GM21529 (cell line): Measurements from ENCODE around the gene FUZ.

ENCODE experiments used
- ATAC-seq: cut with Tn5 transposase; IDR thresholded peaks from one replicate; pipeline ENCODE4 v1.9.1; 2021; ENCODE audit not compliant: unreplicated experiment

FUZ gene

GRCh38 chr19:49851456-49852259 is 38.6 kb upstream of the FUZ start:
- no peak for ATAC-seq

GRCh38 chr19:49850487-49851342 is 37.6 kb upstream of the FUZ start, which contains the start of gene PTOV1:
Gene PTOV1 (plus strand): TSS chr19:49851159.
- peak; percentile 71 for ATAC-seq

- ATAC-seq, result no peak
These were observed 37.1 kb upstream of the FUZ start for GRCh38 chr19:49850221-49850486.

- no peak for ATAC-seq
These were observed 36.5 kb upstream of the FUZ start for GRCh38 chr19:49849433-49850220.

DNA sequence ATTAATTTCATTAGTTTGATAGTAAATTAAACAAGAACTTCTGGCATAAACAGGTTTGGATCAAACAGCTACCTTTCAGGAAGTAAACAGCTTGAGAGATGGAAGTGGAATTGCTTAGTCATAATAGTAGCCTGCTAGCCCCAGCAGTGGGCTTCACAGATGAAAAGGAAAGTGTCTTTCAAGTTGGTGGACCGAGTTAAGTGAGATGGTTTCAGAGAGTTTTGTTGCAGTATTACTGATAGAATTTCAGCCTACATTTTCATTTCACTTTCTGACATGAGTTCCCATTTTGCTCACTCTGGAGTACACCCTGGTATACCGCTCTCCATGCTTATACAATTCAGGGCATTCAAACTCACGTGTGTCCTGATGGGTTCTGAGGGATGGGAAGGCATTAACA is 35.8 kb upstream of the FUZ start:
- no peak for ATAC-seq

DNA sequence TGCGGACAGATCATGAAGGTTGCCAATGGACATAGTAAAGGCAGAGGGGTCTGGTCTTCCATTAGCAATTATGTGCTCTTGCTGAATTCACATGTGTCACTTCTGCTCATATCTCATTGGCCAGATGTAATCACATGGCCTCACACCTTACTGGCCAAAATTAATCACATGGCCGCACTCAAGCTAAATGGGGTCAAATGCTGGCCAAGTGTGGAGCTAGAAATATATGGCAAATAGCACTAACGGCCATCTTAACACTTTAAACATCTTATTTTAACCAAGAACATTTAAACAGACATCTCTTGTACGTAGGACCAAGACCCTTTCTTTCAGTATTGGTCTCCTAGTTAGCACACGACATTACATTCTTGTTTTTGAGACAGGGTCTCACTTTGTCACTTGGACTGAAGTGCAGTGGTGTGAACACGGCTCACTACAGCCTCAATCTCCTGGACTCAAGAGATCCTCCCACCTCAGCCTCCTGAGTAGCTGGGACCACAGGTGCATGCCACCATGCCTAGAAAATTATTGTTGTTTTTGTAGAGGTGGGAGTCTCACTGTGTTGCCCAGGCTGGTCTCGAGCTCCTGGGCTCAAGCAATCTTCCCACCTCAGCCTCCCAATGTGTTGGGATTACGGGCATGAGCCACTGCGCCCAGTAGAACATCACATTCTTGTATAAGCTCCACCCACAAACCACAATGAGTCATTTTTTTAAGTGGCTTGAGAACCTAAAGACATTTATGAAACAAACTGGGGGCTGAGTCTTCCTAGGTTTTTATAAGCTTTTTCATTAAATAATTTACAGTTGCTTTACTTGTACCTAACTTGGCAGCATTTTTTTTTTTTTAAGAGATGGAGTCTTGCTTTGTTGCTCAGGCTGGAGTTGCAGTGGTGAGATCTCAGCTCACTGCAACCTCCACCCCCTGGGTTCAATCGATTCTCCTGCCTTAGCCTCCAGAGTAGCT is 34.9 kb upstream of the FUZ start:
- no peak for ATAC-seq

GRCh38 chr19:49846408-49846807 is 33.3 kb upstream of the FUZ start:
- ATAC-seq, result no peak

DNA sequence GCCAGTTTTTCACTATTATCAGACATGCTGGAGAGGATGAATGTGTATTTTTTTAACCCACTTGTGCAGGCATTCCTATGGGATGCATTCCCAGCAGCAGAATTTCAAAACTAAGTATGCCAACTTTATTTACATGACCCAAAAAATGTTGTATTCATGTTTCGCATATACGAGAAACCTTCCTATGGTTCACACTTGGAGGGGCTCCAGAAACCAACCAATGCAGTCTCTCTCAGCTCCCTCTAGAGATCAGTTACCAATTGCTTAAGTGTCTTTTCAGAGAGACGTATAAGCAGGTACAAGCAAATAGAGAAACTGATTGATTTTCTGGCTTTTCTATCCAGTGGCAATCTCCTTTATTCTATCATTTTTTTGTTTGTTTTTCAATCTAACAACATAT is 32.3 kb upstream of the FUZ start:
- no peak for ATAC-seq

GRCh38 chr19:49844138-49845095 is 31.3 kb upstream of the FUZ start:
- no peak for ATAC-seq

DNA sequence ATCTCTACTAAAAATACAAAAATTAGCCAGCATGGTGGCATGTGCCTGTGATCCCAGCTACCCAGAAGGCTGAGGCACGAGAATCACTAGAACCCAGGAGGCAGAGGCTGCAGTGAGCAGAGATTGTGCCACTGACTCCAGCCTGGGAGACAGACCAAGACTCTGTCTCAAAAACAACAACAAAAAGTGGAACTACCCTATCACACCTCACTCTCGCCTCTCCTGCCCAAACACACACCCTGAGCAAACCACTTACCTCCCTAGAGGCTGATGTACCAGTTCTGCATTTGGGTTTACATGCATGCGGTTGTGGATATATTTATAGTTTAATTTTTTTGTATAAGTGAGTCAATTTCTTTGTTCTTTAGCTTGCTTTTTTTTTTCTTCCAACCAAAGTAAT is 30.2 kb upstream of the FUZ start:
- no peak for ATAC-seq

GRCh38 chr19:49840736-49841249 is 27.7 kb upstream of the FUZ start:
- no peak for ATAC-seq

GRCh38 chr19:49840321-49840720 is 27.2 kb upstream of the FUZ start:
- no peak for ATAC-seq

DNA sequence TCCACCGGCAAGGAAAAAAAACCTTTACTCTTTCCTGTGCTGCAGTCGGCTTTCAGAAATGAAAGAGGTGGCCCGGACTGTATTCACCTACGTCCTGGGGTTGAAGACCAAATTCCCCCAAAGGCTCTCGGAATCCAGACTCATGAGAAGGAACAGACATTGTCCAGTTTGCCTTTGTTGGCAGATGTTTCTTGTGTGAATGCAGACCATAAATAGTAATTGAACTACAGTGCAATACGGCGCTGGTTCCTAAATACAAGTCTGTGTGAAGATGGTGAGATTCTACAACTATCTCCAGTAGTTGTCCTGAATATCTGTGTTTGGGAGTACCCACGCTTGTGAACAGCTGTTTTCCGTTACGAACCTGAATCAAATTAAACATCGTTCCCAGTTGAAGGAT is 26.6 kb upstream of the FUZ start:
- ATAC-seq, result no peak

GRCh38 chr19:49838885-49839588 is 25.9 kb upstream of the FUZ start:
- ATAC-seq, result no peak

DNA sequence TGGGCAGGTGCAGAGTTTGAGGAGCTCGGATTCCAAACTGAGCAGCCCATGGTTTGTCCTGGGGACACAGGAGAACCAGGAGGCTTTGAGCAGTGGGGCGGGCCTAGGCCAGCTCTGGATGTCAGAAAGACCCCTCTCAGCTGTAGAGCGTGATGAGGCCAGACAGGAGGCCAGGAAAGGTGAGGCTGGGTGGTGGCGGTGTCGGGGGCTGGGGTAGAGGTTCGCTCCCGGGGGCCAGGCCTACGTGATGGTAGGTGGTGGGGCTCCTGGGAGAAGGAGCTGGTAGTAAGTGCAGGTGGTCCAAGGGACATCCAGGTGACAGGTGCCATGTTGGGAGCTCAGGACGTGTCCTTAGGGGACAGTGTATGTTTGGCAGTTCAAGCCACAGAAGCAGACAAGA is 24.3 kb upstream of the FUZ start:
- ATAC-seq, result no peak

DNA sequence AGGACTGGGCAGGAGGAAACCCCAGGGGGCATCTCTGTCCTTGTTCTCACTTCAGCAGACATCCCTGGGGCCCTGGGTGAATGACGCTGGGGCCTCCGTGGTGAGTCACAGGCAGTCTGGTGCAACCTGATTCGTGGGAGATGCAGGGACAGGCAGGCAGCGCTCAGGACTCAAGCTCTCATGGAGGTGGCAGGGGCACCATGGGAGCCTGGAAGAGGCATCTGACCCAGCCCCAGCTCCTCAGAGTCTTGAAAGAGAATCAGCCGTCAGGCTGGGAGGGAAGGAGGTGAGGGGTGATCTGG is 23.9 kb upstream of the FUZ start:
- no peak for ATAC-seq

DNA sequence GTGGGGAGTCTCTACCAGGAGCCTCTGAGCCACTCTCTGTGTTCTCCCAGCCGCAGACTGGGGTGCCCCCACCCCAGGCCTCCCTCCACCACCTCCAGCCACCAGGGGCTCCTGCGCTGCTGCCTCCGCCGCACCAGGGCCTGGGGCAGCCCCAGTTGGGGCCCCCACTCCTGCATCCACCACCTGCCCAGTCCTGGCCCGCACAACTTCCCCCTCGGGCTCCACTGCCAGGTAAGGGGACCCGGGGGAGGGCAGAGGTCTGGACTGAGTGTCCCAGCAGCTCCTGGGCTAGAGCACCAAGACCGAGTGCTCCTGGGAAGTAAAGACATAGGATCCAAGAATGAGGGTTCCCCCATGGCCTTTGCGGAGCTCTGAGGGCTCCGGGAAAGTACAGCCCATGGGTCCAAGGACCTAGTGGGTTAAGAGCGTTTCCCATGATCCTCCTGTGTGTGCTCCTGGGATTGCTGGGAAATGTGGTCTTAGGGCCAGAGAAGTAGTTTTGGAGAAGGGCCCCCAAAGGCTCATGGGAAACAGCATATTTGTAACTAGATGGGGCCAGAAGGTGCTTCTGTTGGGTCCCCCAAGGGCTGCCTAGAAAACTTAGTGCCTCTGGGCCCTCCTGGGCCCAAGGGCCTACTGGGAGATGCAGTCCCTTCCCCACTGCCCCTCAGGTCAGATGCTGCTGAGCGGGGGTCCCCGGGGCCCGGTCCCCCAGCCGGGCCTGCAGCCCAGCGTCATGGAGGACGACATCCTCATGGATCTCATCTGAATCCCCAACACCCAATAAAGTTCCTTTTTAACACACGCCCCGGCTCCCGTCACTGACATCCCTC is 23.3 kb upstream of the FUZ start:
- ATAC-seq, result no peak

DNA sequence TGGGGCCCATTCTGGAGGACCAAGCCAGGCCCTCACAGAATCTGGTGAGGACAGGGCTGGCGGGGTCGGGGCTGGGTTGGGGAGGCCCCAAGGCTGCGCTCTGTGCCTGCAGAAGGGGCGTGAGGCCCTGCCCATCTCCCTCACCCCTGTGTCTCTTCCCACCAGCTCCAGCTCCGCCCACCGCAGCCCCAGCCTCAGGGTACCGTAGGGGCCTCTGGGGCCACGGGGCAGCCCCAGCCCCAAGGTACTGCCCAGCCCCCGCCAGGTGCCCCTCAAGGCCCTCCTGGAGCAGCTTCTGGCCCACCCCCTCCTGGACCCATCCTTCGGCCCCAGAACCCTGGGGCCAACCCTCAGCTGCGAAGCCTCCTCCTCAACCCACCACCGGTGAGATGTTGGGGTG is 22.5 kb upstream of the FUZ start:
- no peak for ATAC-seq
